ENCODE measurements around the gene FOXL3. TPM values are rescaled to one million over a fixed set of nuclear protein-coding genes. Genes with fewer than 3 reads are reported as not detected.

Gene FOXL3
- total RNA-seq, 1 experiment from 2014 or later: not detected

- TF ChIP-seq EGR1 (IDR thresholded peaks at IDR 0.05; ENCODE audit: low read depth): no peak
- Histone ChIP-seq H3K9ac (ENCODE audit: low read length) (no peak overlapping the region), H3K4me3 (replicated peaks in 1 of 2; ENCODE audit: low read depth in 1 of 2, low read length in 2 of 2) (no peak overlapping the region), H3K79me2 (ENCODE audit: insufficient read depth, low read length) (no peaks in the 10 kb centered on the region), H3K9me2 (ENCODE audit: insufficient read depth) (no peaks in the 10 kb centered on the region), H3K27me3 (ENCODE audit: insufficient read depth, low read length) (no peaks in the 10 kb centered on the region), H3K36me3 (ENCODE audit: control insufficient read depth in 1 of 2, insufficient read depth in 2 of 2, low read length in 2 of 2) (no peaks in the 10 kb centered on the region), H4K20me1 (ENCODE audit: insufficient read depth) (no peaks in the 10 kb centered on the region), H3K4me2 (ENCODE audit: low read length) (no peak overlapping the region), H3K9me3 (ENCODE audit: control insufficient read depth in 1 of 2, insufficient read depth in 1 of 2, low read depth in 1 of 2, low read length in 2 of 2) (no peaks in the 10 kb centered on the region; a peak in 1 of 4 replicates), H3K27ac (ENCODE audit: low read depth, low read length) (no peak overlapping the region), H2AFZ (ENCODE audit: low read depth, low read length, poor library complexity, severe bottlenecking) (no peak overlapping the region), H3K4me1 (ENCODE audit: control insufficient read depth in 1 of 2, insufficient read depth in 2 of 2, low read length in 2 of 2) (no peaks in the 10 kb centered on the region)
- ChIA-PET CTCF (no interaction called here), POLR2A (no interaction called here), RAD21 (ENCODE audit: low non-redundant PET in 1 of 2, low total read pairs in 2 of 2, uncharacterized antibody in 2 of 2, unreplicated experiment in 2 of 2) (no interaction called here)
- ATAC-seq (no peak), DNase-seq (ENCODE audit: low read depth, low spot score) (no peak)
- intact Hi-C loops (cut with micrococcal nuclease): no loop called here
- no TSS peak for BruUV-seq (replicated peaks)
These were observed 8.3 kb upstream of the FOXL3 start for GRCh38 chr7:281637-282036.

- H2AFZ ChIP-seq (ENCODE audit: low read depth, low read length, poor library complexity, severe bottlenecking): no peak overlapping the region
- H3K9ac ChIP-seq (ENCODE audit: low read length): no peak overlapping the region
- ChIA-PET RAD21 (ENCODE audit: low non-redundant PET in 1 of 2, low total read pairs in 2 of 2, uncharacterized antibody in 2 of 2, unreplicated experiment in 2 of 2) (no interaction called here), CTCF (no interaction called here), POLR2A (no interaction called here)
- no peaks in the 10 kb centered on the region for H3K36me3 ChIP-seq (ENCODE audit: control insufficient read depth in 1 of 2, insufficient read depth in 2 of 2, low read length in 2 of 2)
- DNase-seq (ENCODE audit: low read depth, low spot score): no peak
- no peak overlapping the region for H3K27ac ChIP-seq (ENCODE audit: low read depth, low read length)
- H4K20me1 ChIP-seq (ENCODE audit: insufficient read depth): no peaks in the 10 kb centered on the region
- H3K9me2 ChIP-seq (ENCODE audit: insufficient read depth): no peaks in the 10 kb centered on the region
- no peaks in the 10 kb centered on the region for H3K4me1 ChIP-seq (ENCODE audit: control insufficient read depth in 1 of 2, insufficient read depth in 2 of 2, low read length in 2 of 2)
- H3K4me2 ChIP-seq (ENCODE audit: low read length): no peak overlapping the region
- no peak for ATAC-seq
- intact Hi-C loops (cut with micrococcal nuclease): no loop called here
- TF ChIP-seq RAD21 (IDR thresholded peaks at IDR 0.05; ENCODE audit: low read depth) (no peak), EZH2phosphoT487 (IDR thresholded peaks at IDR 0.05; ENCODE audit: borderline replicate concordance) (no peak), SP1 (IDR thresholded peaks at IDR 0.05; ENCODE audit: low read depth) (no peak), REST (IDR thresholded peaks at IDR 0.05; ENCODE audit: low read depth) (no peak), CTCF (IDR thresholded peaks at IDR 0.05 in 2 of 3, conservative IDR thresholded peaks at IDR 0.05 in 1 of 3; ENCODE audit: borderline replicate concordance in 1 of 3, insufficient read depth in 1 of 3, low read depth in 2 of 3, low read length in 2 of 3) (no peak), POLR2AphosphoS5 (IDR thresholded peaks at IDR 0.05; ENCODE audit: low read depth, low read length) (no peak), EZH2 (IDR thresholded peaks at IDR 0.05) (no peak)
- no peaks in the 10 kb centered on the region for H3K9me3 ChIP-seq (ENCODE audit: control insufficient read depth in 1 of 2, insufficient read depth in 1 of 2, low read depth in 1 of 2, low read length in 2 of 2)
- no peak overlapping the region for H3K4me3 ChIP-seq (replicated peaks in 1 of 2; ENCODE audit: low read depth in 1 of 2, low read length in 2 of 2)
- BruUV-seq (replicated peaks): no TSS peak
- no peaks in the 10 kb centered on the region for H3K79me2 ChIP-seq (ENCODE audit: insufficient read depth, low read length)
- no peaks in the 10 kb centered on the region for H3K27me3 ChIP-seq (ENCODE audit: insufficient read depth, low read length)
These were observed 7.3 kb upstream of the FOXL3 start for GRCh38 chr7:282621-283020.
